Skeletal muscle tissue (tissue), 1 donor: ENCODE data around the gene GOLGA6L7. TPM values are rescaled to one million over a fixed set of nuclear protein-coding genes. Genes with fewer than 3 reads are reported as not detected.

ENCODE experiments used
- total RNA-seq: library from RNA; depleted of rRNA; stranded (reverse); fragments of >200 nt; gene quantifications from one replicate; pipeline ENCODE4 v1.2.3, GENCODE V29; 2014

GOLGA6L7 gene
- total RNA-seq, 1 donor from 2014 or later, result not detected

Other genes starting within 250 kb of the GOLGA6L7 start
- 1.0 TPM for gene GOLGA8M, start 136.2 kb downstream of the GOLGA6L7 start, total RNA-seq
- 4.2 TPM for gene APBA2, start 37.3 kb upstream of the GOLGA6L7 start, total RNA-seq